HPDE6-E6E7 (cell line): Measurements from ENCODE around the gene CFAP100.

Experiments used
- DNase-seq: peaks from one replicate; pipeline ENCODE4 v3.0.0; 2011; ENCODE audit warnings: missing footprints; ENCODE audit errors: extremely low spot score

The CFAP100 gene

DNA sequence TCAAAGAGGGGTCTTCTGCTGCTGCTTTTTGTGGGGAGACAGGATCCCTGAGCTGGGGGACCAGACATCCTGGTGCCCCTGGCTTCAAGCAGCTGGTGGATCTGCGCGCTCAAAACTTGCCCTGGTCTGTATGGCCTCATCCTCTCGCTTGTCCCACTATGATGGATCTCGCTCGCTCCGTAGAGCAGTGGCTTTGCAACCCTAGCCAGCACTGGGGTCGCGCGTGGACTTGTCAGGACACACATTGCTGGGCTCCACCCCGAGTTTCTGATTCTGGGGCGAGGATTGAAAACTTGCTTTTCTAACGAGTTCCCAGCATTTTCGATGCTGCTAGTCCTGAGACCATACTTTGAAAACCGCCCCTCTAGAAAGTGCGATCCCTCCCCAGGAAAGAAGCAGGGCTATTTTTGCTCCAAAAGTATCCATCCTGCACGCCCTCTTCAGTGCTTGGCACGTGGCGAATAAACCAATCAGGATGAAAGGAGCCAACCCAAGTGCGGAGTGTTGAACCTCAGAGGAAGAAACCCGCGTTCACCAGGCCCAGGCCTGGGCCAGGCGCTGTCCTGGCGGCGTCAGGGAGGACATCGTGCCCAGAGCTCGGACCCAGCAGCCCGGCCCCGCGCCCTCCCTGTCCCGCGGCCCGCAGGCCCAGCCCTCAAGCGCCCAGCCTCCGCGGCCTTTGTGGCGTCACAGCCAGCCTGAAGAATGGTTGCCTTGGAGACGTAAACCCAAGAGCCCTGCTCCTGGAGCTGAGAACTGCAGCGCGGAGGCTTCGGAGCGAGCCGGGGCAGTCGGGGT, at the start of gene CFAP100:
Gene CFAP100 (plus strand): TSS at position 731 of the 798 bp plus-strand sequence. CDS start 1,092 bp downstream, outside the sequence.
- DNase-seq = no peak

DNA sequence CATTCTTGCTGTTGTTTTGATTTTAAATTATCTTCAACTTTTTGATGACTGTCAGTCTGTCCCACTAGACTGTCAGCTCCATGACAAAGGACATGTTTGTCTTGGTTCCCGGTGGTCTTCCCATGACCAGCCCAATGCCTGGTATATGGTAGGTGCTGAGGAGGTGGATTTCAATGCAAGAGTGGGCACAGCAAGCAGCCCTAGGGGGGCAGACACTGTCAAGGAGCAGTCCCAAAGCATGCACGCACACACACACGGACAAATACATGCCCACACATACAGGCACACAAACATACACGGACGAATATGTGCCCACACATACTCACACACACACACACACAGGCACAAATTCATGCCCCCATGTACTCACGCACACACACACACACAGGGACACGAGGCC, 49.5 kb upstream of the CFAP100 start:
- DNase-seq = no peak

GRCh38 chr3:126345641-126346460, 48.9 kb upstream of the CFAP100 start:
- DNase-seq = no peak

GRCh38 chr3:126346466-126346865, 48.2 kb upstream of the CFAP100 start:
- no peak for DNase-seq

GRCh38 chr3:126347543-126348161, 47.1 kb upstream of the CFAP100 start:
- no peak for DNase-seq

DNA sequence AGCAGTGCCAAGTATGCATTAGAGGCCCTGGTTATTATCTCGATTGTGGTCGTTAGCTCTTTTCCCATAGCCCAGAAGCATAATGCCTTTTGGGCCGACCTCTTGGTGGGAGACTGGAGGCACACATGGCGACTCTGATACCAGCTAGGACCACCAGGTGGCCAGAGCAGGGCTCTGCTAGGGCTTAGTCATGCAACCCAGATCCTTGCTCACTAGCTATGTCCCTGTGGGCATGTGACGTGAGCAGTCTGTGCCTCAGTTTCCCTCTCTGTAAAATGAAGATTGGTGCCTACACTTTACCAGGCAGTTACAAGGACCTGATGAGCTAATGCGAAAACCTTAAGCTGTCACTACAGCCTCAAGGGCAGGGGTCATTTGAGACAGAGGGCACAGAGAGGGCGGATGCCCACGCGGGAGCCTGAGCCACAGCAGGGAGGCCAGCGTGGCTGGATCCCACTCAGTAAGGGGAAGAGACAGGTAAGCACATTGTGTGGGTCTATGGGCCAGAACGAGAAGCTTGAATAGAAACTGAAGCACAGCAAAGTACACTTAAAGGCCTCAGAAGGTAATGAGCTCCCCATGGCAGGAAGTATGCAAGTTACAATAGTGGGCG, 46.3 kb upstream of the CFAP100 start:
- no peak for DNase-seq

DNA sequence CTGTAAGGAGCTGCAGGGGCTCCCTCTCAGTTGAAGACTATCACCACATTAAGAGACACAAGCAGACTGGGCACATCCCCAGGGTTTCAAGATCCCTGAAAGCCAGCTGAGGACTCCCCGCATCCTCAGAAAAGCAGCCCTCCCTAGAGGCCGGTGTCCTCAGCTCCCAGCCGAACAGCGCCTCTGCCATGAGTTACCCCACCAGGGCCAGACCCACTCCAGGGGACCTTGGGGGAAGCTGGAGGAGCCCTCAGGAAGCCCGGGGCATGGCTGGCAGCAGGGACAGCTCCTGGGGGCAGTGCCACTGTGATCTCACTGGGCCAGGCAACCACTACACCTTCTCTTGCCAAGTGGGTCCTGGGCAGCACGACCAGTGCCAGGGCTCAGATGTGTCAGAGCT, 45.6 kb upstream of the CFAP100 start:
- no peak for DNase-seq

- DNase-seq = no peak
These were observed 44.9 kb upstream of the CFAP100 start for GRCh38 chr3:126349611-126350501.

GRCh38 chr3:126350502-126351085, 44.1 kb upstream of the CFAP100 start:
- no peak for DNase-seq

- DNase-seq = no peak
These were observed 43.5 kb upstream of the CFAP100 start for GRCh38 chr3:126351086-126351770.

DNA sequence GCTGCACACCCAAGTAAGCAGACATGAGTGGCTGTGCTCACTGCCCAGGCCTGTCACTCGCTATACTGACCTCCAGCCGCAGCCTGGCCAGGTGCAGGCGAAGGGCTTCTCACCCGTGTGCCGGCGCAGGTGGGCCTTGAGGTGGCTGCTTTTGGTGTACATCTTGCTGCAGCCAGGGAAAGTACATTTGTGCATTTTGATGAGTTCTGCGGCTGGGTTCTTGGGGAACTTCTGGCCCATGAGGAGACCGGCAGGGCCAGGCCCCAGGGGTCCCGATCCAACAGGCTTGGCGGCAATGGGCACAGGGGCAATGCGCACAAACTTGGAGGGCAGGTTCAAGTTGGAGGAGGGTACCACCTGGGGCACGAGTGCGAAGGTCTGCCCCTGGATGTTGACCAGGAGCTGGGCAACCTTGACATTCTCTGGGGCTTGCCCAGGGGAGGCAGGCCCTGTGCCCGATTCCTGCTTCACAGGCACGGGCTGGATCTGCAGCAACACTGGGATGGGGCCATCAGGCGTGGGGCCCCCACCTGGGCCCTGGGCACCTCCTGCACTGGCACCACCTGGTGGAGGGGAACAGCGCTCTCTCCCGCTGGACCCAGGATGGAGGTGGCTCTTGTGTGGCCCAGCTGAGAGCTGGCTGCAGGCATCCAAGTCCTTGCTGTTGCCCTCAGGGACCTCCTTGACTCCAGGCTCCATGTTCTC, 42.8 kb upstream of the CFAP100 start:
- no peak for DNase-seq

GRCh38 chr3:126352476-126353454, 41.9 kb upstream of the CFAP100 start:
- no peak for DNase-seq

GRCh38 chr3:126353694-126354321, 40.9 kb upstream of the CFAP100 start:
- DNase-seq = no peak

- DNase-seq = no peak
These were observed 39.9 kb upstream of the CFAP100 start for GRCh38 chr3:126354776-126355175.

GRCh38 chr3:126355251-126355650, 39.5 kb upstream of the CFAP100 start:
- no peak for DNase-seq

DNA sequence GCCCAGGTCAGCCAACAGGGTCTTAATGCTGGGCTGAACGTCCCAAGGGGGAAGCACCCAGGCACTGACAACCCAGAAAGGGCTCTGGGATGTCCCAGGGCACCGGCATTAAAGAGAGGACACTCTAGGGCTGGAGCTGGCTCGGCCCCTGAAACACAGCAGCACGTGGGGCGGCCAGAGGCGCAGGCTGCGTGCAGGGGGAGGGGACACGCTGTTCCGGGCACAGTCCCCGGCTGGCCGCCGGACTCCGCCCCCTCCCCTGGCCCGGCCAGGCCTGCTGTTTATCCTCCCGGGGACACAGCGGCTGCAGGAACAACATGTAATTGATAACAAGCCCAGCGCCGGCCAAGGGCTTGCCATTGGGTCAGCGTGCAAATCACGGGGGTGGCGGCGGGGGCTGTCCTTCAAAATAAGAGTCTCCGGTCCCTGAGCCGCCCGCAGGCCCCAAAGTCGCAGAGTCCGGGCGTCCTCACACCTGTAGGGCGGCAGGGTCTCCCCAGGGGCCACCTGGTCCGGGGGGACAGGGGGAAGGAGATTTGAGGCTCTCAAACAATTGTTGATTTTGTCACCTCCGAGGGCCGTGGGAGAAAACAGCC, 38.8 kb upstream of the CFAP100 start:
- no peak for DNase-seq
